ENCODE results near the gene EPM2A.

Gene EPM2A

DNA sequence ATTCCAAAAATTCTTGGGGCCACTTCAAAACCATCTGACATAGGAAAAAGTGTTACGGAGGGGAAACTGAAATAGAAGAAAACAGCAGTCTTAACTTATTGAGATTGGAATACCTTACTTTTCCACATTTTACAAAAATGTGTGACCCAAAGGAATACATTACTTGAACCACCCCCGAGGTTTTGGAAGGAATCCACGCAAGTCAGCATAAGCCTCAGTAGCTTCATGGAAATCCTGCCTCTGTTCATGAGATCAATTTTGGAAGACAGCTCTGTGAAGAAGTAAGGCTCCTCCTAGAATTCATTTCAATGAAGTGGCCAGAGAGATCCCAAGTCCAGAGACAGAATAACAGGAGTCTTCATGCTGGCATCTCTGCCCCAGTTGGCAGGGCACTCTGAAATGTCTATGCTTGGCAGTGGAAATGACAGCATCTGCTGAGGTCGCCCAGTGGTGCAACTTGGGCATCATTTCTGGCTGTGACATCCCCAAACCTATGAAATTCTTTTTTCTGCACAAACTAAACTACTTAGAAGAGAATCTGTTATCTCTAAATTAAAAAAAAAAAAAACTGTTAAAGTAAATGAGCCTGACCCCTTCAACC is 132.5 kb downstream of the EPM2A start:
- Histone ChIP-seq H3K4me3 (no peak overlapping the region), H3K4me1 (peaks cover 0 to 7% (median 0%) of the 10 kb centered on the region in 4 donors), H3K27ac (no peak overlapping the region), H3K9me3 (peaks cover 0 to 8% (median 0%) of the 10 kb centered on the region in 3 donors), H3K36me3 (no peaks in the 10 kb centered on the region), H3K27me3 (no peaks in the 10 kb centered on the region)
- DNase-seq = no peak
- intact Hi-C loops (cut with DNase I; ENCODE audit: low total_unique reads) = no loop called here
- TF ChIP-seq, protein P1, sequence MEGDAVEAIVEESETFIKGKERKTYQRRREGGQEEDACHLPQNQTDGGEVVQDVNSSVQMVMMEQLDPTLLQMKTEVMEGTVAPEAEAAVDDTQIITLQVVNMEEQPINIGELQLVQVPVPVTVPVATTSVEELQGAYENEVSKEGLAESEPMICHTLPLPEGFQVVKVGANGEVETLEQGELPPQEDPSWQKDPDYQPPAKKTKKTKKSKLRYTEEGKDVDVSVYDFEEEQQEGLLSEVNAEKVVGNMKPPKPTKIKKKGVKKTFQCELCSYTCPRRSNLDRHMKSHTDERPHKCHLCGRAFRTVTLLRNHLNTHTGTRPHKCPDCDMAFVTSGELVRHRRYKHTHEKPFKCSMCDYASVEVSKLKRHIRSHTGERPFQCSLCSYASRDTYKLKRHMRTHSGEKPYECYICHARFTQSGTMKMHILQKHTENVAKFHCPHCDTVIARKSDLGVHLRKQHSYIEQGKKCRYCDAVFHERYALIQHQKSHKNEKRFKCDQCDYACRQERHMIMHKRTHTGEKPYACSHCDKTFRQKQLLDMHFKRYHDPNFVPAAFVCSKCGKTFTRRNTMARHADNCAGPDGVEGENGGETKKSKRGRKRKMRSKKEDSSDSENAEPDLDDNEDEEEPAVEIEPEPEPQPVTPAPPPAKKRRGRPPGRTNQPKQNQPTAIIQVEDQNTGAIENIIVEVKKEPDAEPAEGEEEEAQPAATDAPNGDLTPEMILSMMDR (IDR thresholded peaks at IDR 0.05) = no peak

DNA sequence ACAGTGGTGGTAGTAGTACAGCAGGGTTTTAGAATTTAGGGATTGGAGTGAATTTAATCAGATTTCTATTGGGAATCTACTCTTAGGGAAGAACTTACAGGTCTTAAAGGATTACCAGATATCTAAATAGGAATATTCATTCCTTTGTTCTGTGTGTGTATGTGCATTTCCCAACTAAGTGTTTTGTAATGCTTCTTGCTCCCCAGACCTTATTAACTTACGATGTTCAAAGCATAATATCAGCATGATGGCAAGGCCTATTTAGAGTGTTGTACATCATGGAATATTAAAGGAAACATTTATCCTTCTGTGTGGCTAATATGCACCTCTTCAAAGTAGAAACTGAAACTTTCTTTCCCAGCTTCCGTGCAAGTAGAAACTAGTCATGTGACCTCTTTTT is 133.9 kb downstream of the EPM2A start:
- Histone ChIP-seq H3K4me3 (no peak overlapping the region), H3K9me3 (peaks cover 0 to 8% (median 0%) of the 10 kb centered on the region in 3 donors), H3K4me1 (peaks cover 0 to 7% (median 0%) of the 10 kb centered on the region in 4 donors), H3K27me3 (no peaks in the 10 kb centered on the region), H3K36me3 (no peaks in the 10 kb centered on the region), H3K27ac (no peak overlapping the region)
- TF ChIP-seq, protein P1 (IDR thresholded peaks at IDR 0.05) = no peak
- DNase-seq = no peak
- intact Hi-C loops (cut with DNase I; ENCODE audit: low total_unique reads) = no loop called here

DNA sequence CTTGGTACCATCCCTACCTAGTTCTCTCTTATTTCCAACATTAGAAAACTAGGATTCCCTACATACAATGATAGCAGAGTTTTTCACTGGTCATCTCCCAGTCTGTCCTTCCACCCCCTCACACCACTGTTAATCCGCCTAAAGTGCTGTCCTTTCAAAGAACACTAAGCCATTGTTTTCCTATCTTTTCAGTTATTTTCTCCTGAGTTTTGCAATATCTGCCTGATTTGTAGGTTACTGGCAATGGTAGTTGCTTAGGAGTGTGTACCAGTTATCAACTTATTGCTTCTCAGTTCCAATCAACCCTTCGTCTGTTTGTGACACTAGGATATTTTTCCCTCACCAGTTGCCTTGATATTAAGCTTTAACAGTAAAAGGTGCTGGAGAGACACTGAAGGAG is 135.0 kb downstream of the EPM2A start:
- TF ChIP-seq, protein P1 (IDR thresholded peaks at IDR 0.05) = no peak
- Histone ChIP-seq H3K27me3 (no peaks in the 10 kb centered on the region), H3K4me1 (peaks cover 0 to 7% (median 0%) of the 10 kb centered on the region in 4 donors), H3K27ac (no peak overlapping the region), H3K36me3 (no peaks in the 10 kb centered on the region), H3K9me3 (peaks cover 0 to 8% (median 0%) of the 10 kb centered on the region in 3 donors), H3K4me3 (no peak overlapping the region)
- DNase-seq = no peak
- intact Hi-C loops (cut with DNase I; ENCODE audit: low total_unique reads) = no loop called here

DNA sequence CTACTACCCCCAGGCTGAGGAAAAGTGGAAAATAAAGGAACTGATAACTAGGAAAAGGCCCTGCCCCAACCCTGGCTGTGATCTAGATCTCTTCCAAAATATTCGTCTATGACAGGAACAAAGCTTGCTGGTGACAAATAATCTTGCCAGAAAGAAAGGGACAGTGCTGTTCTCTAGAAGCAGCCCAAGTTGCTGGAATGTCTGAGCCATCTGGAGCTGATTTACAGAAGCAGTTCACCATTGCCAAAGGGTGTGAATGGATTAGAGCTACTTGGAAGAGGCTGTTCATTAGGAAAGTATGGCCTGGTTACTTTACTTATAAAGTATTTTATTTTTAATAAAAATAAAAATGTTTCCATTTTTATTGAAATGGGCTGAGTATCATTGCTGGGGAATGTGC is 146.3 kb downstream of the EPM2A start:
- no peak overlapping the region for H3K27ac ChIP-seq
- no peaks in the 10 kb centered on the region for H3K4me1 ChIP-seq
- no peak for DNase-seq
- H3K9me3 ChIP-seq = peaks cover 0 to 14% (median 5%) of the 10 kb centered on the region in 3 donors
- TF ChIP-seq, protein P1 (IDR thresholded peaks at IDR 0.05) = no peak
- no peaks in the 10 kb centered on the region for H3K36me3 ChIP-seq
- H3K4me3 ChIP-seq = no peak overlapping the region
- no peaks in the 10 kb centered on the region for H3K27me3 ChIP-seq
- intact Hi-C loops (cut with DNase I; ENCODE audit: low total_unique reads) = no loop called here

DNA sequence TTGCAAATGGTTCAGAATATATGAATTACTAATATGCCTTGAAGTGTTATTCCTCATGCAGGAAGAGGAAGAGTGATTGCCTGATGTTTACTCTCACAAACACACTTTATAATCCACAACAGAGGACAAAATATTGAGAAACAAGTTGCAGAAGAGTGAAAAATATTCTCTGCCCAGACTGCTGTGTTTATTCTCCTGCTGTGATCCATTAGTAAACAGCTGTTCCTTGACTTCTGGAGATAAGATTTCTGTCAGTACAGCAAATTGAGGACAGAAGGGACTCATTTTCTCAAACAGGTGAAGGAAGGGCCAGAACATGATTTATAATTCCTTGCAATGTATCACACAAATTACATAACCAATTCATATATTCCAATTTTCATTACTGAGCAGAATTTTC is 148.0 kb downstream of the EPM2A start:
- no peaks in the 10 kb centered on the region for H3K4me1 ChIP-seq
- peaks cover 0 to 15% (median 14%) of the 10 kb centered on the region in 3 donors for H3K9me3 ChIP-seq
- intact Hi-C loops (cut with DNase I; ENCODE audit: low total_unique reads) = no loop called here
- H3K36me3 ChIP-seq = no peaks in the 10 kb centered on the region
- DNase-seq = no peak
- no peak overlapping the region for H3K27ac ChIP-seq
- no peaks in the 10 kb centered on the region for H3K27me3 ChIP-seq
- no peak overlapping the region for H3K4me3 ChIP-seq
- TF ChIP-seq, protein P1 (IDR thresholded peaks at IDR 0.05) = no peak
